HEK293 (cell line): Measurements from ENCODE around the gene SLC51B.

Source experiments
- CTCF ChIA-PET: fragments of 350-600 bp; formaldehyde crosslinking; extraction: SDS; loops from one replicate; lab custom pipeline; 2021; ENCODE audit warnings: antibody characterized with exemption; lab: Yijun Ruan, JAX
- POLR2A ChIA-PET: fragments of 300-600 bp; formaldehyde crosslinking; extraction: SDS; loops from one replicate; lab custom pipeline; 2020; ENCODE audit warnings: antibody characterized with exemption, inconsistent platforms; lab: Yijun Ruan, JAX
- H3K27ac ChIP-seq: fragments of 200-500 bp; sonication (Bioruptor generic); 2 replicates; pipeline ENCODE4 v1.5.1; 2014; ENCODE audit warnings: low read depth, low read length, control low read depth, inconsistent platforms; ENCODE audit errors: extremely low read depth
- H3K36me3 ChIP-seq, 2 experiments: fragments of 200-500 bp in 1 of 2; sonication (Bioruptor generic) in 1 of 2; 1 replicate in 1 of 2; 2 replicates in 1 of 2; pipeline ENCODE4 v1.5.1; 2014 to 2017; ENCODE audit warnings: inconsistent platforms in 2 of 2, low read length in 2 of 2; ENCODE audit not compliant: control insufficient read depth in 2 of 2, insufficient read depth in 1 of 2
- H3K4me1 ChIP-seq: fragments of 200-500 bp; sonication (Bioruptor generic); 2 replicates; pipeline ENCODE4 v1.5.1; 2014; ENCODE audit warnings: mild to moderate bottlenecking, low read length, inconsistent platforms; ENCODE audit not compliant: control insufficient read depth, insufficient read depth
- H3K4me3 ChIP-seq: 2 replicates; pipeline ENCODE4 v1.5.1; 2011; ENCODE audit warnings: low read depth, mild to moderate bottlenecking, control low read depth, low read length, moderate library complexity
- H3K9me3 ChIP-seq: fragments of 200-500 bp; sonication (Bioruptor generic); 2 replicates; pipeline ENCODE4 v1.5.1; 2014; ENCODE audit warnings: low read depth, low read length, inconsistent platforms; ENCODE audit not compliant: control insufficient read depth, insufficient read depth
- BCL11B ChIP-seq: fragments of 450-650 bp; formaldehyde crosslinking; IDR thresholded peaks from 2 replicates; pipeline ENCODE4 v1.5.1; 2016; ENCODE audit warnings: low read depth, missing biosample characterization, missing genetic modification characterization
- EGR2 ChIP-seq: fragments of 450-650 bp; formaldehyde crosslinking; IDR thresholded peaks from 2 replicates; pipeline ENCODE4 v1.5.1; 2016; ENCODE audit warnings: low read depth, missing biosample characterization, missing genetic modification characterization
- KLF7 ChIP-seq: fragments of 450-650 bp; formaldehyde crosslinking; IDR thresholded peaks from 2 replicates; pipeline ENCODE4 v1.5.1; 2016; ENCODE audit warnings: missing biosample characterization, missing genetic modification characterization, borderline replicate concordance
- MYNN ChIP-seq: fragments of 450-650 bp; formaldehyde crosslinking; IDR thresholded peaks from 2 replicates; pipeline ENCODE4 v1.5.1; 2016; ENCODE audit warnings: missing biosample characterization, missing genetic modification characterization, borderline replicate concordance
- OVOL3 ChIP-seq: fragments of 450-650 bp; formaldehyde crosslinking; IDR thresholded peaks from 2 replicates; pipeline ENCODE4 v1.5.1; 2016; ENCODE audit warnings: missing biosample characterization, missing genetic modification characterization
- PRDM1 ChIP-seq: fragments of 450-650 bp; formaldehyde crosslinking; IDR thresholded peaks from 2 replicates; pipeline ENCODE4; 2016; ENCODE audit warnings: missing biosample characterization, missing genetic modification characterization
- PRDM4 ChIP-seq: fragments of 450-650 bp; formaldehyde crosslinking; IDR thresholded peaks from 2 replicates; pipeline ENCODE4 v1.5.1; 2017; ENCODE audit warnings: missing biosample characterization, missing genetic modification characterization
- REPIN1 ChIP-seq: fragments of 450-650 bp; formaldehyde crosslinking; IDR thresholded peaks from 2 replicates; pipeline ENCODE4 v1.5.1; 2017; ENCODE audit warnings: missing biosample characterization, missing genetic modification characterization, low read depth
- SALL2 ChIP-seq: fragments of 450-650 bp; formaldehyde crosslinking; IDR thresholded peaks from 2 replicates; pipeline ENCODE4 v1.5.0; 2017; ENCODE audit warnings: missing biosample characterization, mild to moderate bottlenecking, missing genetic modification characterization, borderline replicate concordance
- YY2 ChIP-seq: fragments of 450-650 bp; formaldehyde crosslinking; IDR thresholded peaks from 2 replicates; pipeline ENCODE4 v1.5.1; 2016; ENCODE audit warnings: missing biosample characterization, missing genetic modification characterization
- ZFHX2 ChIP-seq: fragments of 450-650 bp; formaldehyde crosslinking; conservative IDR thresholded peaks from 2 replicates; pipeline ENCODE4 v1.5.1; 2016; ENCODE audit warnings: missing biosample characterization, missing genetic modification characterization
- ZFP3 ChIP-seq: fragments of 450-650 bp; formaldehyde crosslinking; IDR thresholded peaks from 2 replicates; pipeline ENCODE4 v1.5.1; 2016; ENCODE audit warnings: low read depth, missing biosample characterization, missing genetic modification characterization
- ZIC2 ChIP-seq: fragments of 450-650 bp; formaldehyde crosslinking; IDR thresholded peaks from 2 replicates; pipeline ENCODE4 v1.5.1; 2016; ENCODE audit warnings: missing biosample characterization, missing genetic modification characterization
- ZNF121 ChIP-seq: fragments of 450-650 bp; formaldehyde crosslinking; IDR thresholded peaks from 2 replicates; pipeline ENCODE4 v1.5.1; 2016; ENCODE audit warnings: missing biosample characterization, missing genetic modification characterization
- ZNF26 ChIP-seq: fragments of 450-650 bp; formaldehyde crosslinking; IDR thresholded peaks from 2 replicates; pipeline ENCODE4 v1.5.1; 2016; ENCODE audit warnings: missing biosample characterization, missing genetic modification characterization
- ZNF274 ChIP-seq, 2 experiments: fragments of 200-500 bp in 1 of 2; fragments of 450-650 bp in 1 of 2; sonication (Bioruptor generic) in 1 of 2; formaldehyde crosslinking in 1 of 2; IDR thresholded peaks; 2 replicates each; pipeline versions ENCODE4 v1.5.1 to v1.6.1; 2014 to 2016; ENCODE audit warnings: borderline replicate concordance in 1 of 2, inconsistent platforms in 1 of 2, low read length in 1 of 2, missing biosample characterization in 1 of 2, missing genetic modification characterization in 1 of 2
- ZNF302 ChIP-seq: fragments of 450-650 bp; formaldehyde crosslinking; IDR thresholded peaks from 2 replicates; pipeline ENCODE4 v1.5.1; 2016; ENCODE audit warnings: missing biosample characterization, missing genetic modification characterization, low read depth
- ZNF37A ChIP-seq: fragments of 450-650 bp; IDR thresholded peaks from 2 replicates; pipeline ENCODE4 v1.5.1; 2018; ENCODE audit warnings: missing biosample characterization, missing genetic modification characterization
- ZNF404 ChIP-seq: fragments of 450-650 bp; formaldehyde crosslinking; IDR thresholded peaks from 2 replicates; pipeline ENCODE4 v1.5.1; 2017; ENCODE audit warnings: missing biosample characterization, missing genetic modification characterization
- ZNF501 ChIP-seq: fragments of 450-650 bp; formaldehyde crosslinking; IDR thresholded peaks from 2 replicates; pipeline ENCODE4 v1.5.1; 2016; ENCODE audit warnings: missing biosample characterization, missing genetic modification characterization
- ZNF544 ChIP-seq: fragments of 450-650 bp; formaldehyde crosslinking; IDR thresholded peaks from 2 replicates; pipeline ENCODE4 v1.5.0; 2017; ENCODE audit warnings: missing biosample characterization, missing genetic modification characterization
- ZNF561 ChIP-seq: fragments of 450-650 bp; IDR thresholded peaks from 2 replicates; pipeline ENCODE4 v1.5.1; 2018; ENCODE audit warnings: missing biosample characterization, missing genetic modification characterization, borderline replicate concordance
- ZNF76 ChIP-seq: fragments of 450-650 bp; formaldehyde crosslinking; IDR thresholded peaks from 2 replicates; pipeline ENCODE4; 2016; ENCODE audit warnings: low read depth, missing biosample characterization, missing genetic modification characterization, borderline replicate concordance
- ZNF830 ChIP-seq: fragments of 450-650 bp; IDR thresholded peaks from 2 replicates; pipeline ENCODE4 v1.5.0; 2018; ENCODE audit warnings: missing biosample characterization, missing genetic modification characterization, low read depth, mild to moderate bottlenecking, moderate library complexity
- ZSCAN5A ChIP-seq: fragments of 450-650 bp; formaldehyde crosslinking; IDR thresholded peaks from 2 replicates; pipeline ENCODE4 v1.5.1; 2016; ENCODE audit warnings: missing biosample characterization, missing genetic modification characterization

Gene SLC51B

GRCh38 chr15:65081270-65081669, 36.1 kb downstream of the SLC51B start:
- CTCF ChIA-PET, result interaction anchor here (0.7 to 8.2 kb wide), 3 partner anchors 28 to 208 kb away, joined by 3 to 94 read pairs (median 4); no protein-coding TSS in a partner anchor
- no peak overlapping the region for H3K27ac ChIP-seq
- TF ChIP-seq ZIC2 (no peak), REPIN1 (no peak), OVOL3 (no peak), ZNF274 (IDR thresholded peaks at IDR 0.05; ENCODE audit: low read length) (no peak), ZNF274 (tag by site-specific recombination; IDR thresholded peaks at IDR 0.05; ENCODE audit: borderline replicate concordance) (no peak), ZNF26 (tag by site-specific recombination) (no peak), KLF7 (tag by site-specific recombination) (no peak), ZNF501 (tag by site-specific recombination) (no peak), PRDM4 (no peak), ZFP3 (no peak), SALL2 (tag by site-specific recombination) (no peak), BCL11B (tag by site-specific recombination) (no peak), PRDM1 (tag by site-specific recombination) (no peak), ZNF830 (tag by site-specific recombination) (no peak), ZNF37A (tag by site-specific recombination) (no peak), ZNF544 (no peak), ZNF302 (tag by site-specific recombination) (no peak), MYNN (no peak)
- no peaks in the 10 kb centered on the region for H3K36me3 ChIP-seq
- H3K4me3 ChIP-seq, result no peak overlapping the region
- POLR2A ChIA-PET, result no interaction called here
- no peaks in the 10 kb centered on the region for H3K9me3 ChIP-seq
- peaks cover 9% of the 10 kb centered on the region for H3K4me1 ChIP-seq

- no peak overlapping the region for H3K4me3 ChIP-seq
- POLR2A ChIA-PET, result interaction anchor here (0.5 kb wide), 1 partner anchor 26 kb away, joined by 3 read pairs; no protein-coding TSS in a partner anchor
- H3K4me1 ChIP-seq, result peaks cover 9% of the 10 kb centered on the region
- H3K9me3 ChIP-seq, result no peaks in the 10 kb centered on the region
- no peak overlapping the region for H3K27ac ChIP-seq
- CTCF ChIA-PET, result interaction anchor here (0.9 to 8.2 kb wide), 2 partner anchors 28 to 47 kb away, joined by 4 to 94 read pairs; no protein-coding TSS in a partner anchor
- TF ChIP-seq ZNF561 (tag by site-specific recombination), result no peak
- no peak for TF ChIP-seq ZNF830 (tag by site-specific recombination)
- TF ChIP-seq EGR2, result peak; percentile 91
- peak; percentile 93 for TF ChIP-seq ZFHX2 (tag by site-specific recombination)
- no peak for TF ChIP-seq ZNF76 (tag by site-specific recombination)
- TF ChIP-seq ZNF121 (tag by site-specific recombination), result no peak
- TF ChIP-seq ZSCAN5A (tag by site-specific recombination), result no peak
- TF ChIP-seq ZNF404 (tag by site-specific recombination), result no peak
- TF ChIP-seq YY2 (tag by site-specific recombination), result no peak
- H3K36me3 ChIP-seq, result no peaks in the 10 kb centered on the region
These were observed 36.6 kb downstream of the SLC51B start for GRCh38 chr15:65081758-65082157.
